HG02840 (cell line): Measurements from ENCODE around the gene B4GALT5.

ENCODE experiments used
- ATAC-seq: cut with Tn5 transposase; IDR thresholded peaks from one replicate; pipeline ENCODE4 v1.9.1; 2021; ENCODE audit warnings: mild to moderate bottlenecking, moderate library complexity, moderate number of reproducible peaks; ENCODE audit not compliant: unreplicated experiment, low FRiP score

Gene B4GALT5

GRCh38 chr20:49701916-49702315 is 11.8 kb downstream of the B4GALT5 start:
- ATAC-seq, result no peak

- no peak for ATAC-seq
These were observed 12.4 kb downstream of the B4GALT5 start for GRCh38 chr20:49701241-49701790.

- ATAC-seq, result no peak
These were observed 13.1 kb downstream of the B4GALT5 start for GRCh38 chr20:49700411-49701185.

GRCh38 chr20:49699200-49699992 is 14.3 kb downstream of the B4GALT5 start:
- peak; percentile 72 for ATAC-seq

- ATAC-seq, result no peak
These were observed 15.2 kb downstream of the B4GALT5 start for GRCh38 chr20:49698477-49698876.

- no peak for ATAC-seq
These were observed 16.6 kb downstream of the B4GALT5 start for GRCh38 chr20:49697071-49697470.

GRCh38 chr20:49696594-49696993 is 17.1 kb downstream of the B4GALT5 start:
- no peak for ATAC-seq

GRCh38 chr20:49695830-49696229 is 17.8 kb downstream of the B4GALT5 start:
- ATAC-seq, result no peak

- ATAC-seq, result no peak
These were observed 19.1 kb downstream of the B4GALT5 start for GRCh38 chr20:49694450-49695071.

- ATAC-seq, result no peak
These were observed 20.1 kb downstream of the B4GALT5 start for GRCh38 chr20:49693435-49694171.

- no peak for ATAC-seq
These were observed 20.7 kb downstream of the B4GALT5 start for GRCh38 chr20:49692941-49693340.

- no peak for ATAC-seq
These were observed 21.7 kb downstream of the B4GALT5 start for GRCh38 chr20:49691818-49692568.

GRCh38 chr20:49690899-49691620 is 22.6 kb downstream of the B4GALT5 start:
- ATAC-seq, result no peak

- ATAC-seq, result no peak
These were observed 25.8 kb downstream of the B4GALT5 start for GRCh38 chr20:49687595-49688567.

GRCh38 chr20:49685809-49686208 is 27.9 kb downstream of the B4GALT5 start:
- no peak for ATAC-seq

- ATAC-seq, result no peak
These were observed 28.5 kb downstream of the B4GALT5 start for GRCh38 chr20:49685161-49685601.

- ATAC-seq, result no peak
These were observed 29.2 kb downstream of the B4GALT5 start for GRCh38 chr20:49684335-49684997.
